GM04504 (cell line): ENCODE measurements around the gene FARP1.

Source experiments
- DNase-seq: peaks from one replicate; pipeline ENCODE4 v3.0.0-alpha.2; 2012; ENCODE audit warnings: low read depth

FARP1 gene

GRCh38 chr13:98500963-98501421, 358.1 kb downstream of the FARP1 start:
- no peak for DNase-seq

- DNase-seq = no peak
Observed at GRCh38 chr13:98503175-98504028, 360.5 kb downstream of the FARP1 start.

- no peak for DNase-seq
Observed at GRCh38 chr13:98504029-98504351, 361.1 kb downstream of the FARP1 start.

GRCh38 chr13:98504371-98504963, 361.6 kb downstream of the FARP1 start:
- DNase-seq = no peak
